PC-3 (cell line): ENCODE data around the gene POPDC2. TPM values are rescaled to one million over a fixed set of nuclear protein-coding genes. Genes with fewer than 3 reads are reported as not detected.

ENCODE experiments used
- ATAC-seq: fragments of 200-7000 bp; cut with Tn5 transposase; 2 replicates; pipeline ENCODE4 v1.9.1; 2020; ENCODE audit warnings: mild to moderate bottlenecking, moderate library complexity
- BruUV-seq: library from RNA; stranded (reverse); fragments of 400-500 nt; replicated peaks from 2 replicates; lab custom pipeline; 2021; lab: Mats Ljungman, UMichigan
- CTCF ChIA-PET: fragments of 300-600 bp; sonication (Branson Sonifier 250); formaldehyde crosslinking; loops from one replicate; lab custom pipeline; 2022; ENCODE audit warnings: antibody characterized with exemption; lab: Charles Lee
- POLR2A ChIA-PET: fragments of 300-600 bp; sonication (Branson Sonifier 250); formaldehyde crosslinking; loops from one replicate; lab custom pipeline; 2022; ENCODE audit warnings: antibody characterized with exemption; ENCODE audit not compliant: unreplicated experiment; lab: Charles Lee
- DNase-seq: peaks from one replicate; pipeline ENCODE4 v3.0.0-alpha.2; 2015
- H2AFZ ChIP-seq: fragments of 300-600 bp; sonication (generic); 2 replicates; pipeline ENCODE4 v1.6.0; 2016; ENCODE audit warnings: antibody characterized with exemption, low read length
- H3F3A ChIP-seq: fragments of 300-600 bp; sonication (generic); one replicate; pipeline ENCODE4 v1.6.0; 2017; ENCODE audit warnings: antibody characterized with exemption, low read length, control low read depth, mild to moderate bottlenecking; ENCODE audit not compliant: unreplicated experiment
- H3K27ac ChIP-seq: fragments of 300-600 bp; sonication (generic); 2 replicates; pipeline ENCODE4 v1.5.1; 2016; ENCODE audit warnings: mild to moderate bottlenecking, low read length
- H3K27me3 ChIP-seq: fragments of 300-600 bp; sonication (generic); 2 replicates; pipeline ENCODE4 v1.6.1; 2016; ENCODE audit warnings: low read length, mixed read lengths
- H3K36me3 ChIP-seq: fragments of 300-600 bp; sonication (generic); 2 replicates; pipeline ENCODE4 v1.6.1; 2016; ENCODE audit warnings: low read depth, mixed run types, low read length, mixed read lengths
- H3K4me1 ChIP-seq: fragments of 300-600 bp; sonication (generic); 2 replicates; pipeline ENCODE4 v1.5.1; 2016; ENCODE audit warnings: low read length; ENCODE audit not compliant: insufficient read depth
- H3K4me2 ChIP-seq: fragments of 300-600 bp; sonication (generic); 2 replicates; pipeline ENCODE4 v1.6.0; 2016; ENCODE audit warnings: low read length
- H3K4me3 ChIP-seq: fragments of 300-600 bp; sonication (generic); 2 replicates; pipeline ENCODE4 v1.5.1; 2016; ENCODE audit warnings: mild to moderate bottlenecking, low read length, mixed read lengths
- H3K79me2 ChIP-seq: fragments of 300-600 bp; sonication (generic); 2 replicates; pipeline ENCODE4 v1.6.1; 2017; ENCODE audit warnings: low read length, mixed read lengths
- H3K9ac ChIP-seq: fragments of 300-600 bp; sonication (generic); 2 replicates; pipeline ENCODE4 v1.6.0; 2016; ENCODE audit warnings: mild to moderate bottlenecking, low read length
- H3K9me2 ChIP-seq: fragments of 300-600 bp; sonication (generic); replicated peaks from 2 replicates; pipeline ENCODE4 v1.6.1; 2016; ENCODE audit warnings: mixed run types, low read length, mixed read lengths
- H3K9me3 ChIP-seq: fragments of 300-600 bp; sonication (generic); 2 replicates; pipeline ENCODE4 v1.6.1; 2016; ENCODE audit warnings: low read length, mixed read lengths
- H4K20me1 ChIP-seq: fragments of 300-600 bp; sonication (generic); 2 replicates; pipeline ENCODE4 v1.6.1; 2016; ENCODE audit warnings: low read length, mixed read lengths
- EZH2 ChIP-seq: fragments of 300-600 bp; sonication (generic); IDR thresholded peaks from one replicate; pipeline ENCODE4 v1.6.1; 2017; ENCODE audit warnings: antibody characterized with exemption, mild to moderate bottlenecking, low read length; ENCODE audit not compliant: unreplicated experiment
- EZH2phosphoT487 ChIP-seq: fragments of 300-600 bp; sonication (generic); IDR thresholded peaks from 2 replicates; pipeline ENCODE4 v1.6.1; 2018; ENCODE audit warnings: mild to moderate bottlenecking, antibody characterized with exemption, low read length, borderline replicate concordance
- intact Hi-C: fragments of 100-400 bp; cut with micrococcal nuclease; formaldehyde crosslinking; loops from 2 replicates; pipeline ENCODE4 v1.9.0; 2023
- total RNA-seq: library from RNA; depleted of rRNA; stranded (reverse); fragments of >200 nt; gene quantifications from 2 replicates; pipeline ENCODE4 v1.2.3, GENCODE V29; 2014
- TF ChIP-seq, protein P1 (sequence below): fragments of 300-600 bp; sonication (generic); conservative IDR thresholded peaks from 2 replicates; pipeline ENCODE4 v1.5.1; 2017; ENCODE audit warnings: antibody characterized with exemption, low read depth, mild to moderate bottlenecking, low read length

POPDC2 gene
- total RNA-seq, 1 experiment from 2014 or later = 0.62 TPM

GRCh38 chr3:119700269-119700919 is 40.0 kb upstream of the POPDC2 start:
- ATAC-seq (no peak), DNase-seq (peak; percentile 45)

DNA sequence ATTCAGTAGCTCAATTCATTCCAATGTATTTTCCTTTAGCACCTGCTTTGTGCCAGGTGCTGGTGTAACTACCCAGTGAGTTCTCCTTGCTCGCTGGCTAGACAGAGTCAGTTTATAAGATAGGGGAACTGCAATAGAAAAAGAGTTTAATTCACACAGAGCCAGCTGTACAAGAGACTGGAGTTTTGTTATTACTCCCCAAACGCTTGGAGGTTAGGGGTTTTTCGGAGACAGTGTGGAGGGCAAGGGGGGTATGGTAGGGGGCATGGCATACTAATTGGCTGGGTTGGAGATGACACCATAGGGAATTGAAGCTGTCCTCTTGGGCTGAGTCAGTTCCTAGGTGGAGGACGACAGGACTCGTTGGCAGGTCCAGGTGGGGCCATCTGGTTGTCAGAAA is 37.0 kb upstream of the POPDC2 start:
- Histone ChIP-seq H3K27me3 (no peaks in the 10 kb centered on the region), H3K4me2 (no peak overlapping the region), H3F3A (no peaks in the 10 kb centered on the region), H3K9me2 (no peaks in the 10 kb centered on the region), H3K9ac (no peak overlapping the region), H4K20me1 (no peaks in the 10 kb centered on the region), H3K27ac (no peak overlapping the region), H3K36me3 (no peaks in the 10 kb centered on the region), H3K4me3 (no peak overlapping the region), H3K79me2 (no peaks in the 10 kb centered on the region), H2AFZ (peak overlapping the region; percentile 45; the same call in 1 of the 2 replicates), H3K4me1 (peaks cover 2% of the 10 kb centered on the region; the same call in 1 of the 2 replicates), H3K9me3 (no peaks in the 10 kb centered on the region)
- POLR2A ChIA-PET = no interaction called here
- intact Hi-C loops = no loop called here
- CTCF ChIA-PET = no interaction called here
- no TSS peak for BruUV-seq
- no peak for DNase-seq
- TF ChIP-seq EZH2 = no peak
- TF ChIP-seq, protein P1, sequence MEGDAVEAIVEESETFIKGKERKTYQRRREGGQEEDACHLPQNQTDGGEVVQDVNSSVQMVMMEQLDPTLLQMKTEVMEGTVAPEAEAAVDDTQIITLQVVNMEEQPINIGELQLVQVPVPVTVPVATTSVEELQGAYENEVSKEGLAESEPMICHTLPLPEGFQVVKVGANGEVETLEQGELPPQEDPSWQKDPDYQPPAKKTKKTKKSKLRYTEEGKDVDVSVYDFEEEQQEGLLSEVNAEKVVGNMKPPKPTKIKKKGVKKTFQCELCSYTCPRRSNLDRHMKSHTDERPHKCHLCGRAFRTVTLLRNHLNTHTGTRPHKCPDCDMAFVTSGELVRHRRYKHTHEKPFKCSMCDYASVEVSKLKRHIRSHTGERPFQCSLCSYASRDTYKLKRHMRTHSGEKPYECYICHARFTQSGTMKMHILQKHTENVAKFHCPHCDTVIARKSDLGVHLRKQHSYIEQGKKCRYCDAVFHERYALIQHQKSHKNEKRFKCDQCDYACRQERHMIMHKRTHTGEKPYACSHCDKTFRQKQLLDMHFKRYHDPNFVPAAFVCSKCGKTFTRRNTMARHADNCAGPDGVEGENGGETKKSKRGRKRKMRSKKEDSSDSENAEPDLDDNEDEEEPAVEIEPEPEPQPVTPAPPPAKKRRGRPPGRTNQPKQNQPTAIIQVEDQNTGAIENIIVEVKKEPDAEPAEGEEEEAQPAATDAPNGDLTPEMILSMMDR = no peak
- no peak for TF ChIP-seq EZH2phosphoT487
- ATAC-seq = no peak

More at GRCh38 chr3:119700269-119700919, 40.0 kb upstream of the POPDC2 start:
- Histone ChIP-seq H3F3A (no peaks in the 10 kb centered on the region), H2AFZ (peak overlapping the region; percentile 44; the same call in 1 of the 2 replicates), H3K9me2 (no peaks in the 10 kb centered on the region), H3K9ac (no peak overlapping the region), H3K79me2 (no peaks in the 10 kb centered on the region), H3K4me1 (peaks cover 17% of the 10 kb centered on the region), H3K27me3 (peaks cover 8% of the 10 kb centered on the region; the same call in 1 of the 2 replicates), H3K4me2 (no peak overlapping the region), H3K4me3 (no peak overlapping the region), H3K27ac (peak overlapping the region; percentile 22; the same call in 1 of the 2 replicates), H4K20me1 (no peaks in the 10 kb centered on the region), H3K36me3 (no peaks in the 10 kb centered on the region), H3K9me3 (no peaks in the 10 kb centered on the region)
- ChIA-PET CTCF (interaction anchor here (0.6 kb wide), 1 partner anchor 447 kb away, joined by 3 read pairs; no protein-coding TSS in a partner anchor), POLR2A (no interaction called here)
- intact Hi-C loops = no loop called here
- TF ChIP-seq EZH2phosphoT487 (no peak), EZH2 (no peak)
- TF ChIP-seq, protein P1 = no peak
- no TSS peak for BruUV-seq

GRCh38 chr3:119695480-119695879 is 35.1 kb upstream of the POPDC2 start:
- ChIA-PET CTCF (interaction anchor here (1.2 kb wide), 1 partner anchor 46 kb away, joined by 3 read pairs; no protein-coding TSS in a partner anchor), POLR2A (no interaction called here)
- Histone ChIP-seq H3K9me2 (no peaks in the 10 kb centered on the region), H3K9ac (no peak overlapping the region), H3K9me3 (no peaks in the 10 kb centered on the region), H4K20me1 (no peaks in the 10 kb centered on the region), H3K4me2 (no peak overlapping the region), H3K27ac (no peak overlapping the region), H2AFZ (peak overlapping the region; percentile 54; the same call in 1 of the 2 replicates), H3K36me3 (no peaks in the 10 kb centered on the region), H3K27me3 (no peaks in the 10 kb centered on the region), H3F3A (no peaks in the 10 kb centered on the region), H3K79me2 (no peaks in the 10 kb centered on the region), H3K4me1 (no peaks in the 10 kb centered on the region), H3K4me3 (no peak overlapping the region)
- BruUV-seq = no TSS peak
- ATAC-seq = no peak
- intact Hi-C loops = no loop called here
- peak; percentile 58 for DNase-seq
- no peak for TF ChIP-seq EZH2
- no peak for TF ChIP-seq EZH2phosphoT487
- TF ChIP-seq, protein P1 = no peak
